GM19452 (cell line): ENCODE data around the gene ZBTB16.

Experiments
- ATAC-seq: cut with Tn5 transposase; IDR thresholded peaks from one replicate; pipeline ENCODE4 v1.9.1; 2021; ENCODE audit not compliant: unreplicated experiment

The ZBTB16 gene

GRCh38 chr11:114102993-114103896, 43.7 kb downstream of the ZBTB16 start:
- no peak for ATAC-seq

GRCh38 chr11:114105611-114106010, 46.1 kb downstream of the ZBTB16 start:
- no peak for ATAC-seq

GRCh38 chr11:114106047-114106446, 46.5 kb downstream of the ZBTB16 start:
- ATAC-seq = no peak

- ATAC-seq = no peak
Measured at GRCh38 chr11:114106986-114107385, 47.5 kb downstream of the ZBTB16 start.

GRCh38 chr11:114108501-114109205, 49.1 kb downstream of the ZBTB16 start:
- no peak for ATAC-seq

- ATAC-seq = no peak
Measured at GRCh38 chr11:114109206-114110090, 49.9 kb downstream of the ZBTB16 start.

GRCh38 chr11:114110123-114110522, 50.6 kb downstream of the ZBTB16 start:
- ATAC-seq = no peak

GRCh38 chr11:114110952-114111947, 51.7 kb downstream of the ZBTB16 start:
- ATAC-seq = no peak

- no peak for ATAC-seq
Measured at GRCh38 chr11:114115451-114115928, 56.0 kb downstream of the ZBTB16 start.

GRCh38 chr11:114116357-114116756, 56.8 kb downstream of the ZBTB16 start:
- ATAC-seq = no peak

GRCh38 chr11:114116800-114117199, 57.3 kb downstream of the ZBTB16 start:
- ATAC-seq = no peak

GRCh38 chr11:114120606-114121005, 61.1 kb downstream of the ZBTB16 start:
- ATAC-seq = no peak

GRCh38 chr11:114121138-114121537, 61.6 kb downstream of the ZBTB16 start:
- ATAC-seq = no peak

- ATAC-seq = no peak
Measured at GRCh38 chr11:114121804-114122504, 62.4 kb downstream of the ZBTB16 start.

- no peak for ATAC-seq
Measured at GRCh38 chr11:114122686-114123085, 63.2 kb downstream of the ZBTB16 start.

GRCh38 chr11:114123692-114124330, 64.3 kb downstream of the ZBTB16 start:
- no peak for ATAC-seq

GRCh38 chr11:114124601-114125144, 65.2 kb downstream of the ZBTB16 start:
- ATAC-seq = no peak

GRCh38 chr11:114125531-114125930, 66.0 kb downstream of the ZBTB16 start:
- no peak for ATAC-seq
